Measurements from ENCODE around the gene SLC39A13. TPM values are rescaled to one million over a fixed set of nuclear protein-coding genes. Genes with fewer than 3 reads are reported as not detected.

SLC39A13 gene
- polyA plus RNA-seq, 3 donors: 4.8 to 27.4 (median 5.9) TPM

- Histone ChIP-seq H3K9me3 (replicated peaks in 1 of 2; ENCODE audit: control insufficient read depth in 1 of 2, insufficient read depth in 1 of 2, low read length in 2 of 2) (no peaks in the 10 kb centered on the region), H3K4me3 (replicated peaks in 1 of 3; ENCODE audit: low read depth in 2 of 3, low read length in 3 of 3) (peak overlapping the region in 1 of 3 experiments; percentile 79), H3K27me3 (ENCODE audit: control insufficient read depth in 2 of 2, insufficient read depth in 2 of 2, low read length in 2 of 2) (no peaks in the 10 kb centered on the region), H3K4me1 (ENCODE audit: control insufficient read depth in 1 of 2, insufficient read depth in 2 of 2, low read length in 2 of 2) (peaks cover 28 to 40% of the 10 kb centered on the region in 2 donors), H3K79me2 (ENCODE audit: insufficient read depth, low read length) (peaks cover 28% of the 10 kb centered on the region), H3K36me3 (replicated peaks in 1 of 2; ENCODE audit: control insufficient read depth in 1 of 2, insufficient read depth in 2 of 2, low read length in 2 of 2) (peaks cover 9 to 13% of the 10 kb centered on the region in 2 donors), H3K27ac (ENCODE audit: low read depth in 1 of 2, low read length in 2 of 2) (no peak overlapping the region), H4K20me1 (ENCODE audit: insufficient read depth, low read length) (peaks cover 8% of the 10 kb centered on the region), H3K4me2 (replicated peaks; ENCODE audit: extremely low read depth, low read length, poor library complexity, severe bottlenecking) (peak overlapping the region; percentile 89), H3K9ac (ENCODE audit: insufficient read depth, low read length, poor library complexity, severe bottlenecking) (no peak overlapping the region), H2AFZ (ENCODE audit: insufficient read depth, low read depth, low read length, poor library complexity, severe bottlenecking) (peak overlapping the region; percentile 90)
- Mint-ChIP-seq H3K36me3 (peaks cover 10 to 13% of the 10 kb centered on the region in 2 donors), H3K4me3 (peak overlapping the region; percentile 88 to 91), H3K27me3 (ENCODE audit: low read depth in 3 of 3) (no peaks in the 10 kb centered on the region), H3K27ac (peak overlapping the region; percentile 30 to 98 (median 88)), H3K4me1 (peaks cover 28% of the 10 kb centered on the region), H3K9me3 (no peaks in the 10 kb centered on the region)
- DNase-seq: no peak
- WGBS (ENCODE audit: insufficient coverage): 95% methylated on average over 27 of the region's 31 CpGs
- intact Hi-C loops (cut with micrococcal nuclease): loop anchor here in 1 of 2 donors (5.0 kb wide), 1 partner anchor 77 kb away; no protein-coding TSS in a partner anchor
- no peak for TF ChIP-seq CTCF (IDR thresholded peaks at IDR 0.05)
These were observed 1.3 kb downstream of the SLC39A13 start for GRCh38 chr11:47409440-47410369.

GRCh38 chr11:47410370-47411264 lies 2.2 kb downstream of the SLC39A13 start:
- peaks cover 26% of the 10 kb centered on the region for H3K4me1 Mint-ChIP-seq
- no peak overlapping the region for H3K4me3 ChIP-seq (replicated peaks in 1 of 3; ENCODE audit: low read depth in 2 of 3, low read length in 3 of 3)
- H2AFZ ChIP-seq (ENCODE audit: insufficient read depth, low read depth, low read length, poor library complexity, severe bottlenecking): no peak overlapping the region
- H3K27ac Mint-ChIP-seq: peak overlapping the region in 2 of 7 donors; percentile 33 to 53
- peaks cover 8% of the 10 kb centered on the region for H4K20me1 ChIP-seq (ENCODE audit: insufficient read depth, low read length)
- H3K36me3 Mint-ChIP-seq: peaks cover 15 to 22% of the 10 kb centered on the region in 2 donors
- peaks cover 28 to 40% of the 10 kb centered on the region in 2 donors for H3K4me1 ChIP-seq (ENCODE audit: control insufficient read depth in 1 of 2, insufficient read depth in 2 of 2, low read length in 2 of 2)
- no peaks in the 10 kb centered on the region for H3K27me3 Mint-ChIP-seq (ENCODE audit: low read depth in 3 of 3)
- H3K4me3 Mint-ChIP-seq: no peak overlapping the region
- intact Hi-C loops (cut with micrococcal nuclease): loop anchor here in 1 of 2 donors (5.0 kb wide), 1 partner anchor 78 kb away; no protein-coding TSS in a partner anchor
- H3K9me3 Mint-ChIP-seq: peaks cover 0 to 3% (median 0%) of the 10 kb centered on the region in 7 donors
- H3K79me2 ChIP-seq (ENCODE audit: insufficient read depth, low read length): peaks cover 28% of the 10 kb centered on the region
- H3K27ac ChIP-seq (ENCODE audit: low read depth in 1 of 2, low read length in 2 of 2): no peak overlapping the region
- no peaks in the 10 kb centered on the region for H3K9me3 ChIP-seq (replicated peaks in 1 of 2; ENCODE audit: control insufficient read depth in 1 of 2, insufficient read depth in 1 of 2, low read length in 2 of 2)
- no peak for DNase-seq
- H3K36me3 ChIP-seq (replicated peaks in 1 of 2; ENCODE audit: control insufficient read depth in 1 of 2, insufficient read depth in 2 of 2, low read length in 2 of 2): peaks cover 13 to 22% of the 10 kb centered on the region in 2 donors
- no peak overlapping the region for H3K9ac ChIP-seq (ENCODE audit: insufficient read depth, low read length, poor library complexity, severe bottlenecking)
- no peaks in the 10 kb centered on the region for H3K27me3 ChIP-seq (ENCODE audit: control insufficient read depth in 2 of 2, insufficient read depth in 2 of 2, low read length in 2 of 2)
- TF ChIP-seq CTCF (IDR thresholded peaks at IDR 0.05): no peak
- H3K4me2 ChIP-seq (replicated peaks; ENCODE audit: extremely low read depth, low read length, poor library complexity, severe bottlenecking): no peak overlapping the region
- 96% methylated on average over 8 of the region's 12 CpGs for WGBS (ENCODE audit: insufficient coverage)
